DND-41 (cell line): ENCODE measurements around the gene G6PC3.

Experiments
- ATAC-seq: fragments of 200-7000 bp; cut with Tn5 transposase; 3 replicates; pipeline ENCODE4 v1.9.1; 2021; ENCODE audit warnings: low read depth; ENCODE audit not compliant: insufficient read depth
- DNase-seq: peaks from one replicate; pipeline ENCODE4 v3.0.0-alpha.2; 2020
- H2AFZ ChIP-seq: 2 replicates; pipeline ENCODE4 v1.6.0; 2012; ENCODE audit warnings: low read depth, low read length
- H3K27ac ChIP-seq: 2 replicates; pipeline ENCODE4 v1.5.1; 2012; ENCODE audit warnings: low read length, inconsistent platforms
- H3K27me3 ChIP-seq: fragments of 200-600 bp; sonication (generic); 2 replicates; pipeline ENCODE4 v1.6.0; 2012; ENCODE audit warnings: low read length, mild to moderate bottlenecking, inconsistent platforms; ENCODE audit not compliant: insufficient read depth, poor library complexity
- H3K36me3 ChIP-seq: 2 replicates; pipeline ENCODE4 v1.5.1; 2012; ENCODE audit warnings: low read length, inconsistent platforms; ENCODE audit not compliant: insufficient read depth
- H3K4me1 ChIP-seq: 2 replicates; pipeline ENCODE4 v1.5.1; 2012; ENCODE audit warnings: mild to moderate bottlenecking, low read length; ENCODE audit not compliant: insufficient read depth
- H3K4me2 ChIP-seq: 2 replicates; pipeline ENCODE4 v1.6.0; 2012; ENCODE audit warnings: mild to moderate bottlenecking, moderate library complexity, low read length, inconsistent platforms; ENCODE audit not compliant: insufficient read depth
- H3K4me3 ChIP-seq, 2 experiments: fragments of 200-600 bp in 1 of 2; shearing (Covaris generic) in 1 of 2; 2 replicates each; pipeline ENCODE4 v1.5.1; 2012 to 2016; ENCODE audit warnings: inconsistent platforms in 2 of 2, low read length in 2 of 2, mild to moderate bottlenecking in 2 of 2, low read depth in 1 of 2, moderate library complexity in 1 of 2
- H3K79me2 ChIP-seq: 2 replicates; pipeline ENCODE4 v1.6.0; 2012; ENCODE audit warnings: low read length, inconsistent platforms; ENCODE audit not compliant: insufficient read depth
- H3K9ac ChIP-seq: 2 replicates; pipeline ENCODE4 v1.6.0; 2012; ENCODE audit warnings: low read depth, mild to moderate bottlenecking, inconsistent platforms, low read length, moderate library complexity
- H3K9me3 ChIP-seq: 2 replicates; pipeline ENCODE4 v1.5.1; 2012; ENCODE audit warnings: low read length, moderate library complexity, mild to moderate bottlenecking, inconsistent platforms; ENCODE audit not compliant: insufficient read depth, severe bottlenecking
- H4K20me1 ChIP-seq: 2 replicates; pipeline ENCODE4 v1.6.0; 2012; ENCODE audit warnings: low read length; ENCODE audit not compliant: insufficient read depth
- EZH2 ChIP-seq: IDR thresholded peaks from 3 replicates; pipeline ENCODE4 v1.6.1; 2012; ENCODE audit warnings: borderline replicate concordance, low read depth, mild to moderate bottlenecking, moderate library complexity, low read length, inconsistent platforms; ENCODE audit not compliant: severe bottlenecking
- TF ChIP-seq, protein P1 (sequence below): IDR thresholded peaks from 2 replicates; pipeline ENCODE4 v1.5.1; 2012; ENCODE audit warnings: borderline replicate concordance, low read length, moderate library complexity, mild to moderate bottlenecking; ENCODE audit not compliant: poor library complexity, severe bottlenecking; ENCODE audit errors: extremely low read depth

G6PC3 gene

DNA sequence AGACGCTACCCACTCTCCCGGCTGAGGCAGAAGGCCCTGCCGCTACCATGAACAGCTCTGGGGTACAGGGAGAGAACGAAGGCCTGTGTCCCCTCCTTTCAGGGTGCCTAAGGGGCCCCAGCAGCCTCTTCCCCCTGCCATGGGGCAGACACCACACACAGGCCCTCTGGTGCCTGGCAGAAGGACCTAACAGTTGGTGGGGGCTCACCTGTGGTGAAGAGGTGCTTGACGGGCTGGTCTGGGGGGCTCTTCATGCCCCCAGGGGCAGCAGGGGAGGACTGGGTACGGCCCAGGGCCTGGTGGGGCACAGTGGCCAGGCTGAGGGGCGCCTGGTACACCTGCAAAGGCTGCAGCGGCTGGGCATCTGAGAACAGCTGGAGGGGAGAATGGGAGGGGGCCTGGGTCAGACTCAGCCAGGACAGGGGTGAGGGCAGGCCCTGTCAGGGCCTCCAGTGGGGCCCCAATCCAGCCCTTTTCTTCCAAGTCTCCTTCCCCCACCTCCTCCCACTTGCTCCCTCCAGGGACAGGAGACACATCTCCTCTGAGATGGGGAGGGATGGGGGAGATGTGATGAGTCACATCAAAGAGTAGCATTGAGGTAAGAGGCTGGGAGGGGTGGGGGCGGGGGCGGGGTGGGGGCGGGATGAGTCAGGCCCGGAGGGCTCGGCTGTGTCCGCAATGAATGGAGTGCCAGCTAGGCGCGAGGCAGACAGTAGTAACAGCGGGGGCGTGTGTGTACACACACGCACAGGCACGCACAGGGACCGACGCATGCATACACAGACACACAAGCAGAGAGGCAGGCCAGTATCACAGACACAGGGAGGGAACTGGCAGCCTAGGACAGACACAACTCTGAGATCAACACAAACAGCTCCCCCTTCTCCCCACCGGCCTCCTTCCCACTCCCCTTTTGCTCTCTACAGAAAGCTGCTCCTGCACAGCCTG lies 16.1 kb downstream of the G6PC3 start:
- no peak overlapping the region for H3K4me2 ChIP-seq
- ATAC-seq (peak; percentile 61), DNase-seq (peak; percentile 29)
- H3K27ac ChIP-seq, result no peak overlapping the region
- H3K9ac ChIP-seq, result no peak overlapping the region
- no peaks in the 10 kb centered on the region for H3K9me3 ChIP-seq
- H3K4me3 ChIP-seq, result no peak overlapping the region
- H2AFZ ChIP-seq, result no peak overlapping the region
- H3K36me3 ChIP-seq, result no peaks in the 10 kb centered on the region
- no peak for TF ChIP-seq EZH2
- TF ChIP-seq, protein P1, sequence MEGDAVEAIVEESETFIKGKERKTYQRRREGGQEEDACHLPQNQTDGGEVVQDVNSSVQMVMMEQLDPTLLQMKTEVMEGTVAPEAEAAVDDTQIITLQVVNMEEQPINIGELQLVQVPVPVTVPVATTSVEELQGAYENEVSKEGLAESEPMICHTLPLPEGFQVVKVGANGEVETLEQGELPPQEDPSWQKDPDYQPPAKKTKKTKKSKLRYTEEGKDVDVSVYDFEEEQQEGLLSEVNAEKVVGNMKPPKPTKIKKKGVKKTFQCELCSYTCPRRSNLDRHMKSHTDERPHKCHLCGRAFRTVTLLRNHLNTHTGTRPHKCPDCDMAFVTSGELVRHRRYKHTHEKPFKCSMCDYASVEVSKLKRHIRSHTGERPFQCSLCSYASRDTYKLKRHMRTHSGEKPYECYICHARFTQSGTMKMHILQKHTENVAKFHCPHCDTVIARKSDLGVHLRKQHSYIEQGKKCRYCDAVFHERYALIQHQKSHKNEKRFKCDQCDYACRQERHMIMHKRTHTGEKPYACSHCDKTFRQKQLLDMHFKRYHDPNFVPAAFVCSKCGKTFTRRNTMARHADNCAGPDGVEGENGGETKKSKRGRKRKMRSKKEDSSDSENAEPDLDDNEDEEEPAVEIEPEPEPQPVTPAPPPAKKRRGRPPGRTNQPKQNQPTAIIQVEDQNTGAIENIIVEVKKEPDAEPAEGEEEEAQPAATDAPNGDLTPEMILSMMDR, result no peak
- H3K27me3 ChIP-seq, result no peaks in the 10 kb centered on the region
- no peaks in the 10 kb centered on the region for H3K79me2 ChIP-seq
- H3K4me1 ChIP-seq, result no peaks in the 10 kb centered on the region
- 0 out of 2 replicates have a peak, but pooled peaks cover 5% of the 10 kb centered on the region for H4K20me1 ChIP-seq

DNA sequence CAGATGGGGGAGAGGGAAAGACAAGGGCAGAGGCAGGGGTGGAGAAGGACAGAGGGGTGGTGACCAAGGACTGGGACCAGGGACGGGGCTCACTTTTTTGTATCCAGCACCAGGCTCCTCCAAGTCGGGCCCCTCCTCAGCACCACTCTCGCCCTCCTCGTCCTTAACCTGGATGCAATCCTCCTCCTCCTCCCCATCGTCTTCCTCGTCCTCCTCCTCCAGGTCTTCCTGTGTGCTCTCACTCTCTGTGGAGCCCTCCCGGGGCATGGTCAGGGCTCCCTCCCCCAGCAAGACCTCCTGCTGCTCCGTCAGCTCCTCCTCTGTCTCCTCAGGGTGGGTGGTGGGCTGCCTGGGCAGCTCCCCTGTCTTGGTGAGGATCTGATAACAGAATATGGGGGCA lies 16.8 kb downstream of the G6PC3 start:
- H3K4me2 ChIP-seq, result no peak overlapping the region
- DNase-seq (no peak), ATAC-seq (no peak)
- H3K79me2 ChIP-seq, result no peaks in the 10 kb centered on the region
- TF ChIP-seq EZH2, result no peak
- TF ChIP-seq, protein P1, result no peak
- no peaks in the 10 kb centered on the region for H3K4me1 ChIP-seq
- 0 out of 2 replicates have a peak, but pooled peaks cover 5% of the 10 kb centered on the region for H4K20me1 ChIP-seq
- no peaks in the 10 kb centered on the region for H3K36me3 ChIP-seq
- H3K9me3 ChIP-seq, result no peaks in the 10 kb centered on the region
- no peak overlapping the region for H2AFZ ChIP-seq
- no peak overlapping the region for H3K9ac ChIP-seq
- H3K27me3 ChIP-seq, result no peaks in the 10 kb centered on the region
- no peak overlapping the region for H3K4me3 ChIP-seq
- no peak overlapping the region for H3K27ac ChIP-seq

DNA sequence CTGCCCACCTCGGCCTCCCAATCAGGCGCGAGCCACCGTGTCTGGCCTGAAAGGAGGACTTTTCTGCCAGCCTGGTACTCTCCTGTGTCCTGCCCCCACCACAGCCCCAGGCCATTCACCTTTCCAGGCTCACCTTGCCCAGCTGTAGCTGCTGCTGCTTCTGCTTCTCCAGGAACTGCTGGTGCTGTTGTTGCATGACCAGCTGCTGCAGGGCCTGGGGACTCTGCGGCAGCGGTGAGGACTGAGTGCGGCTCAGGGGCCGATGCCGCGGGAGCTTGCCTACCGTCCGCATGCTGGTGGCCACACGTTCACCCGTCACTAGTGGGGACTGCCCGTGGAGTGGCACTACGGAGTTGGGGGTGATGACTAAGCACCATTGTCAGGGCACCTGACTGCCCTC lies 17.7 kb downstream of the G6PC3 start:
- no peaks in the 10 kb centered on the region for H3K4me1 ChIP-seq
- H3K27ac ChIP-seq, result no peak overlapping the region
- DNase-seq (no peak), ATAC-seq (no peak)
- no peaks in the 10 kb centered on the region for H3K9me3 ChIP-seq
- H3K4me2 ChIP-seq, result no peak overlapping the region
- H3K9ac ChIP-seq, result no peak overlapping the region
- H3K27me3 ChIP-seq, result no peaks in the 10 kb centered on the region
- no peaks in the 10 kb centered on the region for H3K79me2 ChIP-seq
- TF ChIP-seq, protein P1, result no peak
- TF ChIP-seq EZH2, result no peak
- H2AFZ ChIP-seq, result no peak overlapping the region
- H3K36me3 ChIP-seq, result no peaks in the 10 kb centered on the region
- 0 out of 2 replicates have a peak, but pooled peaks cover 5% of the 10 kb centered on the region for H4K20me1 ChIP-seq
- H3K4me3 ChIP-seq, result no peak overlapping the region
